T-helper 22 cell (primary cell): ENCODE data around the gene CHRNA10.

ENCODE experiments used
- DNase-seq: peaks from one replicate; pipeline ENCODE4 v3.0.0-alpha.2; 2020; ENCODE audit warnings: low read depth

CHRNA10 gene

GRCh38 chr11:3632070-3632660 is 39.0 kb downstream of the CHRNA10 start:
- DNase-seq: no peak

GRCh38 chr11:3631331-3631730 is 39.9 kb downstream of the CHRNA10 start:
- no peak for DNase-seq

- no peak for DNase-seq
Observed at GRCh38 chr11:3627291-3627690, 43.9 kb downstream of the CHRNA10 start.

- DNase-seq: no peak
Observed at GRCh38 chr11:3626250-3626960, 44.8 kb downstream of the CHRNA10 start.

- DNase-seq: no peak
Observed at GRCh38 chr11:3623767-3624458, 47.3 kb downstream of the CHRNA10 start.

GRCh38 chr11:3623121-3623520 is 48.1 kb downstream of the CHRNA10 start:
- DNase-seq: no peak

- no peak for DNase-seq
Observed at GRCh38 chr11:3622521-3622920, 48.7 kb downstream of the CHRNA10 start.

- no peak for DNase-seq
Observed at GRCh38 chr11:3617990-3618389, 53.2 kb downstream of the CHRNA10 start.

- DNase-seq: no peak
Observed at GRCh38 chr11:3616721-3617460, 54.3 kb downstream of the CHRNA10 start.

GRCh38 chr11:3615998-3616397 is 55.2 kb downstream of the CHRNA10 start:
- DNase-seq: no peak
